Suppressor macrophage treated with lipopolysaccharide for 1 hour (primary cell): Measurements from ENCODE around the gene SMARCB1.

ENCODE experiments used
- DNase-seq, 3 donors: peaks; one replicate each; pipeline ENCODE4 v3.0.0-alpha.2; 2020 to 2022

The SMARCB1 gene

DNA sequence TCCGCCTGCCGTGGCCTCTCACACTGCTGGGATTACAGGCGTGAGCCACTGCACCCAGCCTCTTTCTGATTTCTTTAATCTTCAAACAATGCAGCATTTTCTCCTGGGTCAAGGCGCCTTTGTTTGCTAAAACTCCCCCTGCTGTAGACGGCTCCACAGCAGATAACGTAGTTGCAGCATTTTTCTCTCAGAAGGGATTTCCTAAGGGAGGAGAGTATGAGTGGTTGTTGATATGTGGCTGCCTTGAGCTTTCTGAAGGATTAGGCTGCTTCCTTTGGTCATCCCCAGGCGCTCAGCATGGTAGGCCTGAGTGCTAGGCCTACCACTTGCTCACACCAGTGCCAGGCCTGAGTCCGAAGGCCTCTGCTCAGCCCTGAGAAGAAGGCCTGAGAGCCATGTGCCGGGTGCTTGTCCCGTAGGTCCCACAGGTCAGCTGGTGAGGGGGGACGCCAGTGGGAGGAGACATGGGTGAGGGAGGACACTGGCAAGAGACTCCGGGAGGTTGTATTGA lies 18.1 kb downstream of the SMARCB1 start:
- no peak for DNase-seq

- peak in 1 of 3 donors; percentile 5 for DNase-seq
Measured at GRCh38 chr22:23806837-23807236, 20.1 kb downstream of the SMARCB1 start.

GRCh38 chr22:23812378-23812777 lies 25.6 kb downstream of the SMARCB1 start:
- DNase-seq, result no peak

DNA sequence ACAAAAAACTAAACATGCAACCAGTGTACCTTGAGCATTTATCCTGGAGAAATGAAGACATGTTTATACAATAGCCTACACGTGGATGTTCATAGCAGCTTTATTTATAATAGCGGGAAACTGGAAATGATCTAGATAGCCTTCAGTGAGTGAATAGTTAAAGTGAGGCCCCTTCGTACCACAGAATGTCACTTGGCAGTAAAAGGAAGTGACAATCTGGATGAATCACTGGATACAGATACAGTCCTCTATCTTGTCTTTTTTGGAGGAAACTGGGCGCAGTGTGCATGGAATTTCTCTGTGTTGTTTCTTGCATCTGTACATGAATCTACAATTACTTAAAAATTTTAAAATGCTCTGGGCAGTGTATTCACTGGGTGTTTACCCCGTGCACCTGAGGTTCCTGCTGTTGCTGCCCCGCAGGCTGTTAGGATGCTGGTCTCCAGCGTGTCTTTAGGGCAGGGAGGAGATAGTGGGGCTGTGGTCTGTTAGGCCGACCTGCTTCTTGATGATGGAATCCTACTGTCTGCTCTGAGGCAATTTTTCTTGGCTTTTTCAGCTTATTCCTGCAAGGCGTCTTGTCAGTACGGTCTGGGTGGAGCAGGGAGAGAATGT lies 28.9 kb downstream of the SMARCB1 start:
- DNase-seq, result no peak

DNA sequence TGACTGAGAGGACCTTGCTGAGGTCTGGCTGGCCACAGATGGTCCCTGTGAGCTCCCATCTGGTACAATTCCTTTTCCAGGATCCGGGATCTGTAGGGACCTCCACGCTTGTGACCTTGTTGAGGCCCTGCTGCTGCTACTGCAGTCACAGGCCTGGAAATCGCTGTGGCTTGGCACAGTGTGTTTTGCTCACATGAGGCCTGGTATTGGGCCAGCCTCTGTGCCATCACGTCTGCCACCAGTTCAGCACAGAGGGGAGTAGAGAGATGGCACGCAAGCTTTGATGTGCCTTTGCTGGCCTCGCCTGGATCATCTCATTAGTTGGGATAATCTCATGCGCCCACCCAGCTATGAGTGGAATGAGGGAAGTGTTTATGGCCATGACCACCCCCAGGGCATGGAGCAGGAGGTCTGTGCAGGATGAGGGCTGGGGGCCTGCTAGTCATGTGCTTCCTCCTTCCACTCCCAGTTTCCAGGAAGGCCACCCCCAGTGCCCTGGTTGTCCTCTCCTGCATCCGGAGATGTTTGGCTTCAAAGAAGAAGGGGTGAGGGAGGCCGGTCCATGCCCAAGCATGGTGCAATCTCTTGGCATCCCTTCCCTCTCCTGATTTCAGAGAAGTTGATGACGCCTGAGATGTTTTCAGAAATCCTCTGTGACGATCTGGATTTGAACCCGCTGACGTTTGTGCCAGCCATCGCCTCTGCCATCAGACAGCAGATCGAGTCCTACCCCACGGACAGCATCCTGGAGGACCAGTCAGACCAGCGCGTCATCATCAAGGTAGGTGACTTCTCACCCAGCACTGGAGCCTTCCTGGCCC lies 29.6 kb downstream of the SMARCB1 start:
- no peak for DNase-seq

DNA sequence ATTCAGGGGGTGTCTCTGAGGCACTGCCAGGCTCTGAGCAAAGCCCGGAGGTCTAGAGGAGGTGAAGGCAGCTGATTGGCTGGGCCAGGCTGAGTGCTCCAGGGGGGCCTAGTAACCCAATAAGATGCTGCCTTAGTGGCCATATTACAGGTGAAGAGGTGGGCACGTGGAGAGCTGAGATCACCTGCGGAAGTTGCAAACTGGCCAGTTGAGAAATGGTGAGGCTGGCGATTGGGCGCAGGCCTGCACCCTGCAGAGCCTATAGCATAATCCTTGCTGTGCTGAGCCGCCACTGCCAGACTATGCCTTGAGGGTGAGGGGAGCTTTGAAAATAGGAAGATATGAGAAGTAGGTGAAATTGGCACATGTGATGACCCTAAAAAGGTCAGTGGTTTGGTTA lies 30.4 kb downstream of the SMARCB1 start:
- DNase-seq, result no peak

GRCh38 chr22:23818541-23818940 lies 31.8 kb downstream of the SMARCB1 start:
- no peak for DNase-seq

DNA sequence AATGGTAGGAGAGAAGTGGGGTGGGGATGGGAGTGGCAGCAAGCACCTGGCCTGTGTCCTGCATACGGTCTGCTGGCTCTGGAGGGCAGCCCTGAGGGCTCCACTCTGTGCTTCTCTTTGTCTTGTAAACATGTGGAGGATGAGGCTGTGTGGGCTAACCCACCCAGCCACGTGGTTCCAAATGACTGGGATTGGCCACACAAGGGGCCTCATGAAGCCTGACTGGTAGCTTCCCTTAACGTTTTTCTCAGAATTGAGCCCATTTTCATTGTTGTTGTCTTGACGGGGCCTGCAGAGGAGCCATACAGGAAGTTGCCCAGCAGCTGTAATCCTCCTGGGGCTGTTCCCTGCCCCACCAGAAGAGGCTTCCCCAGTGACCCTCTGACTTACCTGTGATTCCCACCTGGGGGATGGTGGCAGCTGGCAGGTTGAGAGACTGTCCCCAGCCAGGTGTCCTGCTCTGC lies 34.0 kb downstream of the SMARCB1 start:
- no peak for DNase-seq

GRCh38 chr22:23822101-23822671 lies 35.4 kb downstream of the SMARCB1 start:
- DNase-seq, result no peak

DNA sequence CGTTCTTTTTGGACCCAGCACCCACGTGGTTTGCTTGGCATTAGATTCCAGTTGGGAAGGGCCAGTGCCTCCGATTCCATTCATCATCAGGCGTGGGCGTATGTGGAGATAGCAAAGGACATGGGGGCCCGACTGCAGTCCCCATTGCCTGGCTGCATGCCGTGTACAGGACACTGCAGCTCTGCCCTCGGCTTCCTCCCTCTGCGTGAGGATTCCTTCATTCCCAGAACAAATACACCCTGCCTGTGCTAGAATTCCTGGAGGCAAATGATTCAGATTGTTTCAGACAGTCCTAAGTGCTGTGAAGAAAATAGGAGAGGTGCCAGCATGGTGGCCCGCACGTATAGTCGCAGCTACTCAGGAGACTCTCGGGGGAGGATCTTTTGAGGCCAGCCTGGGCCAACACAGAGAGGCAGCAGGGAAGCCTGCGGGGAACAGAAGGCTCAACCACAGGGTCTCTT lies 36.6 kb downstream of the SMARCB1 start:
- no peak for DNase-seq

- DNase-seq, result no peak
Measured at GRCh38 chr22:23824476-23825245, 37.9 kb downstream of the SMARCB1 start.

DNA sequence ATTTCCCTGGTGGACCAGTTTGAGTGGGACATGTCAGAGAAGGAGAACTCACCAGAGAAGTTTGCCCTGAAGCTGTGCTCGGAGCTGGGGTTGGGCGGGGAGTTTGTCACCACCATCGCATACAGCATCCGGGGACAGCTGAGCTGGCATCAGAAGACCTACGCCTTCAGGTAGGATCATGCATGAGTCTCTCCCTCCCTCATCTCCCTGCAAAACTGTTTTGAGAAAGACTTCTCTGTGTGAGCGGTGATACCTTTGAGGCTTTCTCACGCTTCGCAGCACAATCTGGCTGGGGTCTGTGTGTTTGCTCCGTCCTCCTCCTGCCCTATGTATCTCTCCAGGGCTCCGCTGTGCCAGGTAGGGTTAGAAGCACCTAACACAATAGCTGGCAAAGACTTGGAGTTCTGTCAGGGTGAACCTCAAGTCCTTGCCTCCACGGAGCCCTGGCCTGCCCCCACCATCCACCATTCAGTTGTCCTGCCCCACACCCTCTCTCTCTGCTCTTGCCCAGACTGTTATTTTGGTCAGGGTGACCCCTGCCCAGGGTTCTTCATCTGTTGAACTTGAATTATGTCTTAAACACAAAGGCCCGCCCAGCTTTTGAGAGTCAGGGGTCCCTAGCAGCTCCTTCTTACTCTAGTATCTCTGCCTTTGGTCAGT lies 38.6 kb downstream of the SMARCB1 start:
- DNase-seq, result no peak

DNA sequence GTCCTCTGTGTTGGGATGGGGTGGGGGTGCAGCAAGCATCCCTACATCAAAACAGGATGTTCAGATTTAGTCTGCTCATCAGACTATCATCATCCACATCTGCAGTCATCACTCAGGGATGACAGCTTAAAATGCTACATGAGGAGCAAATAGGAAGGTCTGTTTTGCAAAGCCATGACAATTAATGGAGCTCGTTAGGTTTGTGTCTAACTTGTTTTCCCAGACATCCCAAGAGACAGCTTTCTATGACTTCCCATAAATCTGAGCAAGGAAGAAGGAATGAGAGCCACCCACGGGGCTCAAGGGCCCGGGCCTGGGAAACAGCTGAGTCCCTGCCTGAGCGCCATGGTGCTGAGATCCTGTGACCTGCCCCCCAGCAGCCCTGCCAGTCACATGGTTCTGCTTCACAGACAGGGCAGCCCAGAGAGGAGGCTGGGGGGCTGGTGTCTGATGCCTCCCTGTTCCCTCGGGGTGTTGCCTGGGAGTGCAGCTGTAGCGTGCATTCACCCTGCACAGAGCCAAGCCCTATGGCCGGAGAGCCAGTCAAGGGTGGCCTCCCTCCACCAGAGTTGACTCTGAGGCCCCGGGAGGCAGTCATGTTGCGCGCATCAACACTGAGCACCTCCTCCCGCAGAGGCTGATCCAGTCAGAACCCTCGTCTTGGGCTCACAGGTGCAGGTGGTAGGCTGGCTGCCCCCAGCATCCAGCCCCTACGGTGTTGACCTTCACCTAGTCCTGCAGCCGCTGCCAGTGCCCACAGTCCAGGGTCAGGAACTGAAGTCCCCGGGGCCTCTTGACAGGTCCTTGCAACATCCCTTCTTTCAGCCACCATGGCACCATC lies 40.0 kb downstream of the SMARCB1 start:
- no peak for DNase-seq

DNA sequence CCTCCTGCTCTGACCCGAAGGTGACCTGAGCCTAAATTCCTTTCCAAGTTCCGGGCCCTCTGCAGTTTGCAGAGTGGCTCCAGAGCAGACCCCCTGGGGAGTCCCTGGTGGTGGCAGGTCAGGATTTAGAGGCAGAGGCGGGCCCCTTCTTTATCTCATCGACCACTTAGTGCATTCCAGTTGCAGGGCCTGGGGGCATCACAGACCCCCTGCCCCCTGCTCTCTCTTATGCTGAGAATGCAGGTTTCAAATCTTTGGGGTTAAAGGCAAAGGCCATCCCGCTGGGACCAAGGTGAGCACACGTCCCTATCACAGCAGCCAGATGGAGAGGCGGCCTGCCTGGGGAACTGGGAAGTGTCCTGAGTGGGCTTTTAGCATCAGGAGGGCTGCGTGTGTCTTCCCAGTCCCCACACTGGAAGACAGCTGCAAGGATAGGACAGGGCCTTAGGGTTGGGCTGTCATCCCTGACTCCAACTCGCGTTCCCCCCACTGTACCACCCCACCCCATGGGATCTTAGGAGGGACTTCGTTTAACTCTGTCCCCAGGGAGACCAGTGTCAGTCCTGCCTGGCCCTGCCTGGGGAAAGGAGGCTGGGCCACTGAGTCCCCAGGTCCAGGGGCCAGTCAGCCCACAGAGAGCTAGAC lies 40.7 kb downstream of the SMARCB1 start:
- no peak for DNase-seq

DNA sequence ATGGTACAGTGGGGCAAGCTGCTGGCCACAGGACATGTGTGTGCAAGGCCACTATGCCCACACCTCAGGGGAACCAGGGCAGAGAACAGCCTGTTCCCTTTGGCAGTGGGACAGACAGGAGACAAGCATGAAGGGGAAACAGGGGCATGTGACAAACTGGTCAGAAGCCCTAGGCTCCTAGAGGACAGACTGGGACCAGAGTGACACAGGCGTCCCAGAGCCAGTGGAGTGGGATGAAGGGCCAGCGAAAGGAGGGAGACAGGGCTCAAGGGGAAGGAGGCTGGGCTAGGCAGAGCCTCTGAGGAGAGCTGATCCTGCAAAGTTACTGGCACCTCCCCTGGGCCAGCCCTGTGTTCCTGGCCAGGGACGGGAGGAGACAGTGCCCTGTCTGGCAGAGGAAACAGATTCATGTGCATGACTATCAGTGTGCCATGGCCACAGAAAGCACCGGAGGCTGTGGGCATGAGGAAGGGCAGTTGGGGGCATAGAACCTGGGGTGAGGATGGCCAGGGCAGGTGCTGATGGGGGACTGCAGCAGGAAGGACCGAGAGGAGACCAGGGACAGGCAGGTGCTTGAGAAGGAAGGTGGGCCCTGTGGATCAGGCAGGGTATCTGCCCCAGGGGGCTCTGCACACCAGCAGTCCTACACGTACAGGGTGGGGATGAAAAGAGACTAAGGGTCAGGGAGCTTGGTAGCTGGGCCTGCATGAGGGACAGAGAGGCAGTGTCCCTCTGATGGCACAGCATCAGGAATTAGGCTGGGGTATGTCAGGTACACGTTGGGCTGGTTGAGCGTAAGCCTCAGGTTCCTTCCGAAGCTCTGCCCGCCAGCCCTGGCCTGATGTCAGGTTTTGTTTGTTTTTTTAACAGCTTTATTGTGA lies 42.3 kb downstream of the SMARCB1 start:
- DNase-seq, result no peak

GRCh38 chr22:23829845-23830372 lies 43.1 kb downstream of the SMARCB1 start:
- DNase-seq, result no peak

GRCh38 chr22:23831261-23831660 lies 44.5 kb downstream of the SMARCB1 start:
- no peak for DNase-seq

GRCh38 chr22:23831781-23832180 lies 45.0 kb downstream of the SMARCB1 start:
- DNase-seq, result no peak

GRCh38 chr22:23832226-23833016 lies 45.7 kb downstream of the SMARCB1 start:
- DNase-seq, result no peak
